T-helper 1 cell treated with Interleukin-12 subunit alpha and Interleukin-12 subunit beta and Interleukin-4 antibody, amounts not matched to agents 30 μg/mL and 1 μg/mL, for 36 hours (primary cell): ENCODE results near the gene LCLAT1.
"Not testable (repeated sequence)": the region's sequence is repeated elsewhere in the genome, so short reads cannot be mapped to it uniquely, and the experiment has no call there.

Experiments
- H3K27ac Mint-ChIP-seq: one replicate; pipeline ENCODE4 v1.8.0; 2021; ENCODE audit warnings: mild to moderate bottlenecking, mixed read lengths
- H3K27me3 Mint-ChIP-seq: one replicate; pipeline ENCODE4 v1.8.0; 2021; ENCODE audit warnings: low read depth, mixed read lengths
- H3K36me3 Mint-ChIP-seq: one replicate; pipeline ENCODE4 v1.8.0; 2021; ENCODE audit warnings: low read depth, mixed read lengths
- H3K4me1 Mint-ChIP-seq: one replicate; pipeline ENCODE4 v1.8.0; 2021; ENCODE audit warnings: low read depth, mixed read lengths
- H3K4me3 Mint-ChIP-seq: one replicate; pipeline ENCODE4 v1.8.0; 2021; ENCODE audit warnings: mild to moderate bottlenecking, moderate library complexity, mixed read lengths
- H3K9me3 Mint-ChIP-seq: one replicate; pipeline ENCODE4 v1.8.0; 2021; ENCODE audit warnings: mixed read lengths

Gene LCLAT1

GRCh38 chr2:30480703-30481322 lies 33.8 kb downstream of the LCLAT1 start:
- Mint-ChIP-seq H3K27me3 (no peaks in the 10 kb centered on the region), H3K4me3 (no peak overlapping the region), H3K27ac (no peak overlapping the region)

GRCh38 chr2:30481323-30481800 lies 34.3 kb downstream of the LCLAT1 start:
- Mint-ChIP-seq H3K9me3 (no peaks in the 10 kb centered on the region), H3K36me3 (no peaks in the 10 kb centered on the region), H3K4me3 (no peak overlapping the region), H3K4me1 (peaks cover 3% of the 10 kb centered on the region), H3K27me3 (no peaks in the 10 kb centered on the region), H3K27ac (no peak overlapping the region)

More at GRCh38 chr2:30480703-30481322, 33.8 kb downstream of the LCLAT1 start:
- H3K36me3 Mint-ChIP-seq = no peaks in the 10 kb centered on the region
- H3K4me1 Mint-ChIP-seq = peaks cover 2% of the 10 kb centered on the region
- H3K9me3 Mint-ChIP-seq = no peaks in the 10 kb centered on the region

- Mint-ChIP-seq H3K36me3 (no peaks in the 10 kb centered on the region), H3K27me3 (no peaks in the 10 kb centered on the region), H3K27ac (no peak overlapping the region), H3K4me1 (peaks cover 4% of the 10 kb centered on the region), H3K4me3 (no peak overlapping the region), H3K9me3 (no peaks in the 10 kb centered on the region)
Observed at GRCh38 chr2:30482011-30482410, 35.0 kb downstream of the LCLAT1 start.

- Mint-ChIP-seq H3K4me1 (peaks cover 8% of the 10 kb centered on the region), H3K27me3 (no peaks in the 10 kb centered on the region), H3K9me3 (no peaks in the 10 kb centered on the region), H3K27ac (no peak overlapping the region), H3K36me3 (peaks cover 4% of the 10 kb centered on the region), H3K4me3 (no peak overlapping the region)
Observed at GRCh38 chr2:30484145-30484544, 37.1 kb downstream of the LCLAT1 start.

- Mint-ChIP-seq H3K9me3 (no peaks in the 10 kb centered on the region), H3K4me3 (no peak overlapping the region), H3K27ac (no peak overlapping the region), H3K36me3 (peaks cover 4% of the 10 kb centered on the region), H3K27me3 (no peaks in the 10 kb centered on the region), H3K4me1 (peaks cover 8% of the 10 kb centered on the region)
Observed at GRCh38 chr2:30484995-30485394, 37.9 kb downstream of the LCLAT1 start.

- peaks cover 5% of the 10 kb centered on the region for H3K4me1 Mint-ChIP-seq
- H3K4me3 Mint-ChIP-seq = no peak overlapping the region
- no peak overlapping the region for H3K27ac Mint-ChIP-seq
- H3K9me3 Mint-ChIP-seq = no peaks in the 10 kb centered on the region
- H3K36me3 Mint-ChIP-seq = peaks cover 4% of the 10 kb centered on the region
- H3K27me3 Mint-ChIP-seq = no peaks in the 10 kb centered on the region
Observed at GRCh38 chr2:30486655-30487054, 39.6 kb downstream of the LCLAT1 start.

- H3K4me1 Mint-ChIP-seq = peaks cover 5% of the 10 kb centered on the region
- peaks cover 4% of the 10 kb centered on the region for H3K36me3 Mint-ChIP-seq
- no peaks in the 10 kb centered on the region for H3K27me3 Mint-ChIP-seq
- H3K27ac Mint-ChIP-seq = no peak overlapping the region
- H3K4me3 Mint-ChIP-seq = no peak overlapping the region
- H3K9me3 Mint-ChIP-seq = no peaks in the 10 kb centered on the region
Observed at GRCh38 chr2:30487603-30488002, 40.6 kb downstream of the LCLAT1 start.

- Mint-ChIP-seq H3K4me3 (no peak overlapping the region), H3K4me1 (peaks cover 5% of the 10 kb centered on the region)
Observed at GRCh38 chr2:30488012-30488659, 41.1 kb downstream of the LCLAT1 start.

GRCh38 chr2:30491225-30491624 lies 44.2 kb downstream of the LCLAT1 start:
- H3K4me3 Mint-ChIP-seq = no peak overlapping the region
- H3K4me1 Mint-ChIP-seq = peaks cover 8% of the 10 kb centered on the region
- peaks cover 8% of the 10 kb centered on the region for H3K9me3 Mint-ChIP-seq
- H3K27ac Mint-ChIP-seq = no peak overlapping the region
- H3K36me3 Mint-ChIP-seq = peaks cover 10% of the 10 kb centered on the region
- no peaks in the 10 kb centered on the region for H3K27me3 Mint-ChIP-seq

More at GRCh38 chr2:30488012-30488659, 41.1 kb downstream of the LCLAT1 start:
- Mint-ChIP-seq H3K9me3 (no peaks in the 10 kb centered on the region), H3K36me3 (peaks cover 4% of the 10 kb centered on the region), H3K27ac (no peak overlapping the region), H3K27me3 (no peaks in the 10 kb centered on the region)

GRCh38 chr2:30492185-30492584 lies 45.1 kb downstream of the LCLAT1 start:
- Mint-ChIP-seq H3K36me3 (peaks cover 16% of the 10 kb centered on the region), H3K9me3 (peaks cover 16% of the 10 kb centered on the region), H3K4me3 (no peak overlapping the region)

GRCh38 chr2:30492619-30493018 lies 45.6 kb downstream of the LCLAT1 start:
- no peaks in the 10 kb centered on the region for H3K27me3 Mint-ChIP-seq
- peaks cover 19% of the 10 kb centered on the region for H3K9me3 Mint-ChIP-seq
- peaks cover 3% of the 10 kb centered on the region for H3K4me1 Mint-ChIP-seq
- H3K27ac Mint-ChIP-seq = no peak overlapping the region
- H3K36me3 Mint-ChIP-seq = peaks cover 18% of the 10 kb centered on the region
- H3K4me3 Mint-ChIP-seq = no peak overlapping the region

More at GRCh38 chr2:30492185-30492584, 45.1 kb downstream of the LCLAT1 start:
- H3K27ac Mint-ChIP-seq = no peak overlapping the region
- H3K27me3 Mint-ChIP-seq = no peaks in the 10 kb centered on the region
- H3K4me1 Mint-ChIP-seq = peaks cover 7% of the 10 kb centered on the region

- peaks cover 3% of the 10 kb centered on the region for H3K4me1 Mint-ChIP-seq
- no peaks in the 10 kb centered on the region for H3K27me3 Mint-ChIP-seq
- H3K27ac Mint-ChIP-seq = no peak overlapping the region
- H3K9me3 Mint-ChIP-seq = peaks cover 27% of the 10 kb centered on the region
- peaks cover 23% of the 10 kb centered on the region for H3K36me3 Mint-ChIP-seq
- H3K4me3 Mint-ChIP-seq = no peak overlapping the region
Observed at GRCh38 chr2:30493440-30493839, 46.4 kb downstream of the LCLAT1 start.

GRCh38 chr2:30495896-30496295 lies 48.9 kb downstream of the LCLAT1 start:
- H3K27me3 Mint-ChIP-seq, H3K27ac Mint-ChIP-seq, H3K4me1 Mint-ChIP-seq, H3K4me3 Mint-ChIP-seq: not testable (repeated sequence)
- Mint-ChIP-seq H3K9me3 (peaks cover 41% of the 10 kb centered on the region), H3K36me3 (peaks cover 30% of the 10 kb centered on the region)

GRCh38 chr2:30499681-30500080 lies 52.6 kb downstream of the LCLAT1 start:
- Mint-ChIP-seq H3K4me1 (peaks cover 20% of the 10 kb centered on the region), H3K27me3 (no peaks in the 10 kb centered on the region), H3K27ac (no peak overlapping the region), H3K9me3 (peaks cover 57% of the 10 kb centered on the region), H3K4me3 (no peak overlapping the region), H3K36me3 (peaks cover 40% of the 10 kb centered on the region)

- H3K4me1 Mint-ChIP-seq = peaks cover 24% of the 10 kb centered on the region
- no peaks in the 10 kb centered on the region for H3K27me3 Mint-ChIP-seq
- H3K36me3 Mint-ChIP-seq = peaks cover 37% of the 10 kb centered on the region
- H3K9me3 Mint-ChIP-seq = peaks cover 53% of the 10 kb centered on the region
- H3K27ac Mint-ChIP-seq = no peak overlapping the region
- H3K4me3 Mint-ChIP-seq = no peak overlapping the region
Observed at GRCh38 chr2:30500699-30501098, 53.7 kb downstream of the LCLAT1 start.
